CD4-positive, alpha-beta T cell (primary cell): Measurements from ENCODE around the gene SYPL1. TPM values are rescaled to one million over a fixed set of nuclear protein-coding genes. Genes with fewer than 3 reads are reported as not detected.

Experiments
- ATAC-seq: fragments of 200-7000 bp; cut with Tn5 transposase; one replicate; pipeline ENCODE4 v1.10.0; 2022; ENCODE audit warnings: mild to moderate bottlenecking; ENCODE audit not compliant: poor library complexity
- CTCF ChIA-PET: fragments of 350-600 bp; sonication (Branson Sonifier 250); formaldehyde crosslinking; loops from one replicate; lab custom pipeline; 2021; ENCODE audit warnings: antibody characterized with exemption, inconsistent platforms; lab: Charles Lee
- POLR2A ChIA-PET: fragments of 350-600 bp; sonication (Branson Sonifier 250); formaldehyde crosslinking; loops from one replicate; lab custom pipeline; 2021; ENCODE audit warnings: antibody characterized with exemption, inconsistent platforms; lab: Charles Lee
- DNase-seq, 14 experiments: peaks; one replicate each; pipeline ENCODE4 v3.0.0-alpha.2; 2013 to 2020; ENCODE audit warnings: mixed read lengths in 2 of 14
- H3K27ac ChIP-seq, 2 donors: one replicate each; pipeline versions ENCODE4 v1.5.1 to v1.7.0; 2013; ENCODE audit warnings: low read length in 2 of 2, low read depth in 1 of 2, mild to moderate bottlenecking in 1 of 2
- H3K27me3 ChIP-seq, 2 experiments: 1 replicate in 1 of 2; 2 replicates in 1 of 2; pipeline versions ENCODE4 v1.6.1 to v1.7.0; 2013; ENCODE audit warnings: low read length in 2 of 2, control low read depth in 1 of 2, mild to moderate bottlenecking in 1 of 2, moderate library complexity in 1 of 2; ENCODE audit not compliant: insufficient read depth in 2 of 2, control insufficient read depth in 1 of 2
- H3K36me3 ChIP-seq: one replicate; pipeline ENCODE4 v1.6.1; 2013; ENCODE audit warnings: low read length, control low read depth; ENCODE audit not compliant: insufficient read depth
- H3K4me1 ChIP-seq: one replicate; pipeline ENCODE4 v1.6.1; 2013; ENCODE audit warnings: low read length, control low read depth; ENCODE audit not compliant: insufficient read depth
- H3K4me3 ChIP-seq: one replicate; pipeline ENCODE4 v1.5.1; 2013; ENCODE audit warnings: mild to moderate bottlenecking, low read length, moderate library complexity
- H3K9me3 ChIP-seq, 2 experiments: 1 replicate in 1 of 2; 2 replicates in 1 of 2; pipeline versions ENCODE4 v1.6.1 to v1.7.0; 2013; ENCODE audit warnings: low read length in 2 of 2, mild to moderate bottlenecking in 2 of 2, control low read depth in 1 of 2, moderate library complexity in 1 of 2; ENCODE audit not compliant: control insufficient read depth in 1 of 2, insufficient read depth in 1 of 2
- H3K27ac Mint-ChIP-seq: one replicate; pipeline ENCODE4 v1.8.0; 2020; ENCODE audit warnings: mixed read lengths
- H3K27me3 Mint-ChIP-seq: one replicate; pipeline ENCODE4 v1.8.0; 2021; ENCODE audit warnings: mixed read lengths
- H3K36me3 Mint-ChIP-seq: one replicate; pipeline ENCODE4 v1.8.0; 2021; ENCODE audit warnings: low read depth, mixed read lengths
- H3K4me1 Mint-ChIP-seq: one replicate; pipeline ENCODE4 v1.8.0; 2021; ENCODE audit warnings: low read depth, mixed read lengths
- H3K4me3 Mint-ChIP-seq: one replicate; pipeline ENCODE4 v1.8.0; 2020; ENCODE audit warnings: mild to moderate bottlenecking, mixed read lengths
- H3K9me3 Mint-ChIP-seq: one replicate; pipeline ENCODE4 v1.8.0; 2020; ENCODE audit warnings: mixed read lengths
- intact Hi-C, 2 experiments: fragments of 100-400 bp; cut with DNase I in 1 of 2; cut with micrococcal nuclease in 1 of 2; formaldehyde crosslinking; loops; one replicate each; pipeline versions ENCODE4 v1.15.1 to v1.9.0; 2023 to 2025; cut with DNase I, micrococcal nuclease
- total RNA-seq, 174 experiments: library from RNA in 2 of 174; stranded (reverse) in 2 of 174; gene quantifications; one replicate each; pipeline ENCODE4 v1.2.3 and lab custom pipeline; 2021 to 2026
- TF ChIP-seq, protein P1 (sequence below): fragments of 200-600 bp; IDR thresholded peaks from one replicate; pipeline ENCODE4 v1.8.0; 2022; ENCODE audit warnings: antibody characterized with exemption, mild to moderate bottlenecking

The SYPL1 gene
- total RNA-seq, 2 experiments from 2014 or later: 51.2 to 53.1 TPM

DNA sequence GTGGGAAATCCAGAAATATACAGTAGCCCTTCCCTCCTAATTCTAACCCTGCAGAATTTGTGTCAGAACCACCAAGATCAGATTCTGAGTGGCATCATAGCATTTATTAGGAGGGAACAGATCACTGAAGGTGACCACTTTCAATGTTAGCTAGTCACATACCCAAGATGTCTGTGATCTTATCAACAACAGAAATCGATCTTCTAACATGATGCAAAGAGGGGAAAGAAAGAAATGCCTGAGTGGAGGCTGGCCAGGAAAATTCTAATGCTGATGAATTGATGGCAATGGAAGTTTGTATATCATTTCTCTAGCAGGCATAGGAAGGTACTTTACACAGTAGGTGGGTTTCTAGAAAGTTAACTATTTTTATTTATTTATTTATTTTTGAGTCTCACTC is 10.6 kb upstream of the SYPL1 start:
- TF ChIP-seq, protein P1, sequence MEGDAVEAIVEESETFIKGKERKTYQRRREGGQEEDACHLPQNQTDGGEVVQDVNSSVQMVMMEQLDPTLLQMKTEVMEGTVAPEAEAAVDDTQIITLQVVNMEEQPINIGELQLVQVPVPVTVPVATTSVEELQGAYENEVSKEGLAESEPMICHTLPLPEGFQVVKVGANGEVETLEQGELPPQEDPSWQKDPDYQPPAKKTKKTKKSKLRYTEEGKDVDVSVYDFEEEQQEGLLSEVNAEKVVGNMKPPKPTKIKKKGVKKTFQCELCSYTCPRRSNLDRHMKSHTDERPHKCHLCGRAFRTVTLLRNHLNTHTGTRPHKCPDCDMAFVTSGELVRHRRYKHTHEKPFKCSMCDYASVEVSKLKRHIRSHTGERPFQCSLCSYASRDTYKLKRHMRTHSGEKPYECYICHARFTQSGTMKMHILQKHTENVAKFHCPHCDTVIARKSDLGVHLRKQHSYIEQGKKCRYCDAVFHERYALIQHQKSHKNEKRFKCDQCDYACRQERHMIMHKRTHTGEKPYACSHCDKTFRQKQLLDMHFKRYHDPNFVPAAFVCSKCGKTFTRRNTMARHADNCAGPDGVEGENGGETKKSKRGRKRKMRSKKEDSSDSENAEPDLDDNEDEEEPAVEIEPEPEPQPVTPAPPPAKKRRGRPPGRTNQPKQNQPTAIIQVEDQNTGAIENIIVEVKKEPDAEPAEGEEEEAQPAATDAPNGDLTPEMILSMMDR: no peak
- H3K4me3 ChIP-seq: no peak overlapping the region
- H3K27me3 Mint-ChIP-seq: no peaks in the 10 kb centered on the region
- CTCF ChIA-PET: no interaction called here
- ATAC-seq (no peak), DNase-seq (no peak)
- no peaks in the 10 kb centered on the region for H3K36me3 ChIP-seq
- no peaks in the 10 kb centered on the region for H3K9me3 Mint-ChIP-seq
- intact Hi-C loops: no loop called here
- no peaks in the 10 kb centered on the region for H3K9me3 ChIP-seq
- no peaks in the 10 kb centered on the region for H3K4me1 ChIP-seq
- no peaks in the 10 kb centered on the region for H3K27me3 ChIP-seq
- no peak overlapping the region for H3K27ac ChIP-seq
- POLR2A ChIA-PET: no interaction called here
- no peak overlapping the region for H3K27ac Mint-ChIP-seq
- no peaks in the 10 kb centered on the region for H3K36me3 Mint-ChIP-seq
- peaks cover 27% of the 10 kb centered on the region for H3K4me1 Mint-ChIP-seq
- H3K4me3 Mint-ChIP-seq: no peak overlapping the region

DNA sequence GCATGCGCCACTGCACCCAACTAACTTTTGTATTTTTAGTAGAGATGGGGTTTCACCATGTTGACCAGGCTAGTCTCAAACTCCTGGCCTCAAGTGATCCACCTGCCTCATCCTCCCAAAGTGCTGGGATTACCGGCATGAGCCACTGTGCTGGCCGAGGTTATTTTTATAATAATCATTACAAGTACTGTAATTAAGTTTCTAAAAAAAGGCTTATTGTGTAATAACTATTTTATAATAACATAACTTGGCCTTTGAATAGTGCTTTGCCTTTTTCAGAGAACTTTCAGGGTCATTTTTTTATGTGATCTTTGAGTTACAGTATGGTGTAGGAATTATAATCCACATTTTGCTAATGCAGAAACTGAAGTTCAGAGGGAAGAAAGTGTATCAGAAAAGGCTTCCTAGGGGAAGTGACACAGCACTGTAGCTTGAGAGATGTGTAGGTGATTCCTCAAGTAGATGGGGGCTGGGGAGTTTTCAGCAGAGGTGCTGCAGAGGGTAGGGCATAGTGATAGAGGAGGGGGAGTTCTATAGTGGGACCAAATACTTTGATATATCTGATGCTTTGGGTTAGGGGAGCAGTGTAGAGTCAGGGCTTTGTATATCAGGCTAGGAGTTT is 9.2 kb upstream of the SYPL1 start:
- no peaks in the 10 kb centered on the region for H3K27me3 Mint-ChIP-seq
- H3K4me1 Mint-ChIP-seq: peaks cover 37% of the 10 kb centered on the region
- ATAC-seq: no peak
- H3K4me3 ChIP-seq: no peak overlapping the region
- ChIA-PET CTCF (no interaction called here), POLR2A (interaction anchor here (2.2 kb wide), 1 partner anchor 9 kb away, joined by 9 read pairs; the partner anchor contains the start of gene SYPL1)
- H3K4me1 ChIP-seq: no peaks in the 10 kb centered on the region
- H3K4me3 Mint-ChIP-seq: no peak overlapping the region
- H3K27ac ChIP-seq: no peak overlapping the region
- no peaks in the 10 kb centered on the region for H3K36me3 ChIP-seq
- no peaks in the 10 kb centered on the region for H3K36me3 Mint-ChIP-seq
- intact Hi-C loops: no loop called here
- no peak for DNase-seq
- no peaks in the 10 kb centered on the region for H3K9me3 Mint-ChIP-seq
- no peaks in the 10 kb centered on the region for H3K27me3 ChIP-seq
- no peaks in the 10 kb centered on the region for H3K9me3 ChIP-seq
- H3K27ac Mint-ChIP-seq: no peak overlapping the region
- TF ChIP-seq, protein P1: no peak

DNA sequence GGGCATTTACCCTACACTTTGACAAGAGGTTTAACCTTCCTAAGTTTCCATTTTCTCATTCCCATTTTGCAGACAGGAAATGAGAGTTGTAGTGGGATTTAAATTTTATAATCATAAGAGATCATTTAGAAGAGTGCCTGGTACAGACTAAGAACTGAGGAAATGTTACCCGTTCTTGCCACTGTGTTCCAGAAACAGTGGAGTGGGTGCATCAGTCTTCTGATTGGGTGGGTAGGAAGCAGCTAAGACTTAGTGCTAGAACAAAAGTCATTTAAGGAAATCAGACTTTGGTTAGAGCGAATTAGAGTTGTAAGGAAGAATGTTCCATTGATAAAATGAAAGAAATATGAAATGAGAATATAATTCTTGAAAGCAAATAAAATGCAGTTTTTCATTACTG is 8.4 kb upstream of the SYPL1 start:
- no peak for DNase-seq
- Histone ChIP-seq H3K9me3 (no peaks in the 10 kb centered on the region), H3K27me3 (no peaks in the 10 kb centered on the region), H3K4me3 (no peak overlapping the region), H3K4me1 (no peaks in the 10 kb centered on the region), H3K36me3 (no peaks in the 10 kb centered on the region), H3K27ac (no peak overlapping the region)
- intact Hi-C loops: no loop called here
- Mint-ChIP-seq H3K27ac (no peak overlapping the region), H3K9me3 (no peaks in the 10 kb centered on the region), H3K4me1 (peaks cover 39% of the 10 kb centered on the region), H3K36me3 (no peaks in the 10 kb centered on the region), H3K4me3 (no peak overlapping the region), H3K27me3 (no peaks in the 10 kb centered on the region)
- ATAC-seq: no peak
- TF ChIP-seq, protein P1: no peak
- CTCF ChIA-PET: no interaction called here
- POLR2A ChIA-PET: interaction anchor here (2.2 kb wide), 1 partner anchor 8 kb away, joined by 9 read pairs; the partner anchor contains the start of gene SYPL1
